CD8-positive, alpha-beta memory T cell (primary cell): ENCODE results near the gene PLA2G4B. TPM values are rescaled to one million over a fixed set of nuclear protein-coding genes. Genes with fewer than 3 reads are reported as not detected.

Source experiments
- CTCF ChIA-PET: fragments of 350-600 bp; sonication (Branson Sonifier 250); formaldehyde crosslinking; loops from one replicate; lab custom pipeline; 2021; ENCODE audit warnings: antibody characterized with exemption; lab: Charles Lee
- POLR2A ChIA-PET: fragments of 350-600 bp; sonication (Branson Sonifier 250); formaldehyde crosslinking; loops from one replicate; lab custom pipeline; 2021; ENCODE audit warnings: antibody characterized with exemption; lab: Charles Lee
- DNase-seq, 5 donors: peaks; one replicate each; pipeline versions ENCODE4 v3.0.0 to v3.0.0-alpha.2; 2020 to 2022; ENCODE audit warnings: mixed read lengths in 1 of 5
- H3K27ac ChIP-seq: one replicate; pipeline ENCODE4 v1.7.0; 2013; ENCODE audit warnings: low read depth, mild to moderate bottlenecking, low read length, moderate library complexity
- H3K27me3 ChIP-seq: 2 replicates; pipeline ENCODE4 v1.7.0; 2013; ENCODE audit warnings: low read length, mild to moderate bottlenecking; ENCODE audit not compliant: insufficient read depth, poor library complexity, severe bottlenecking
- H3K36me3 ChIP-seq: 2 replicates; pipeline ENCODE4 v1.7.0; 2013; ENCODE audit warnings: mild to moderate bottlenecking, low read length, moderate library complexity; ENCODE audit not compliant: insufficient read depth
- H3K4me1 ChIP-seq: 2 replicates; pipeline ENCODE4 v1.7.0; 2013; ENCODE audit warnings: mild to moderate bottlenecking, low read length, moderate library complexity; ENCODE audit not compliant: insufficient read depth
- H3K4me3 ChIP-seq: 2 replicates; pipeline ENCODE4 v1.7.0; 2013; ENCODE audit warnings: mild to moderate bottlenecking, low read length
- H3K9me3 ChIP-seq: 2 replicates; pipeline ENCODE4 v1.7.0; 2013; ENCODE audit warnings: mild to moderate bottlenecking, low read length
- H3K27ac Mint-ChIP-seq, 8 donors: one replicate each; pipeline ENCODE4 v1.8.0; 2020 to 2021; ENCODE audit warnings: mixed read lengths in 8 of 8, mild to moderate bottlenecking in 6 of 8, inconsistent platforms in 3 of 8, moderate library complexity in 3 of 8
- H3K27me3 Mint-ChIP-seq, 2 donors: one replicate each; pipeline ENCODE4 v1.8.0; 2020 to 2021; ENCODE audit warnings: mixed read lengths in 2 of 2, mild to moderate bottlenecking in 1 of 2, moderate library complexity in 1 of 2
- H3K36me3 Mint-ChIP-seq, 3 donors: one replicate each; pipeline ENCODE4 v1.8.0; 2020 to 2021; ENCODE audit warnings: mixed read lengths in 3 of 3, inconsistent platforms in 1 of 3, mild to moderate bottlenecking in 1 of 3
- H3K4me1 Mint-ChIP-seq, 3 donors: one replicate each; pipeline ENCODE4 v1.8.0; 2020 to 2021; ENCODE audit warnings: mixed read lengths in 3 of 3, inconsistent platforms in 1 of 3, mild to moderate bottlenecking in 1 of 3
- H3K4me3 Mint-ChIP-seq, 7 donors: one replicate each; pipeline ENCODE4 v1.8.0; 2020 to 2021; ENCODE audit warnings: mixed read lengths in 7 of 7, mild to moderate bottlenecking in 6 of 7, moderate library complexity in 4 of 7, inconsistent platforms in 2 of 7
- H3K9me3 Mint-ChIP-seq, 5 donors: one replicate each; pipeline ENCODE4 v1.8.0; 2020 to 2022; ENCODE audit warnings: mixed read lengths in 5 of 5, mild to moderate bottlenecking in 3 of 5, moderate library complexity in 2 of 5, inconsistent platforms in 1 of 5
- polyA plus RNA-seq: library from polyadenylated mRNA; unstranded; fragments of 300-500 nt; fragmentation: Illumina TruSeq; gene quantifications from one replicate; pipeline ENCODE4 v1.2.3, GENCODE V29; 2021
- total RNA-seq, 2 experiments: library from RNA; stranded (reverse); gene quantifications; one replicate each; pipeline ENCODE4 v1.2.3, GENCODE V29; 2021

Gene PLA2G4B
- total and polyA plus RNA-seq, 3 experiments from 2014 or later, result 3.1 to 6.8 (median 5.9) TPM

GRCh38 chr15:41853831-41854230, 15.2 kb downstream of the PLA2G4B start:
- H3K4me3 ChIP-seq, result no peak overlapping the region
- Mint-ChIP-seq H3K9me3 (no peaks in the 10 kb centered on the region), H3K27me3 (peaks cover 0 to 2% of the 10 kb centered on the region in 2 donors), H3K27ac (no peak overlapping the region), H3K4me1 (no peaks in the 10 kb centered on the region), H3K36me3 (peaks cover 0 to 2% (median 0%) of the 10 kb centered on the region in 3 donors), H3K4me3 (no peak overlapping the region)
- ChIA-PET POLR2A (no interaction called here), CTCF (no interaction called here)
- no peaks in the 10 kb centered on the region for H3K9me3 ChIP-seq
- no peaks in the 10 kb centered on the region for H3K36me3 ChIP-seq
- DNase-seq, result no peak
- H3K27ac ChIP-seq, result no peak overlapping the region
- H3K4me1 ChIP-seq, result no peaks in the 10 kb centered on the region
- H3K27me3 ChIP-seq, result no peaks in the 10 kb centered on the region

- no peak for DNase-seq
- H3K36me3 Mint-ChIP-seq, result no peaks in the 10 kb centered on the region
- ChIA-PET POLR2A (no interaction called here), CTCF (no interaction called here)
- H3K4me3 Mint-ChIP-seq, result no peak overlapping the region
- Histone ChIP-seq H3K27me3 (no peaks in the 10 kb centered on the region), H3K27ac (no peak overlapping the region), H3K9me3 (no peaks in the 10 kb centered on the region), H3K4me1 (no peaks in the 10 kb centered on the region), H3K4me3 (no peak overlapping the region), H3K36me3 (no peaks in the 10 kb centered on the region)
- H3K27me3 Mint-ChIP-seq, result peaks cover 0 to 2% of the 10 kb centered on the region in 2 donors
- no peaks in the 10 kb centered on the region for H3K9me3 Mint-ChIP-seq
- H3K27ac Mint-ChIP-seq, result no peak overlapping the region
- H3K4me1 Mint-ChIP-seq, result no peaks in the 10 kb centered on the region
Measured at GRCh38 chr15:41854443-41854842, 15.8 kb downstream of the PLA2G4B start.

GRCh38 chr15:41855261-41855961, 16.8 kb downstream of the PLA2G4B start:
- no peaks in the 10 kb centered on the region for H3K9me3 ChIP-seq
- CTCF ChIA-PET, result no interaction called here
- no peaks in the 10 kb centered on the region for H3K36me3 ChIP-seq
- Mint-ChIP-seq H3K4me3 (no peak overlapping the region), H3K9me3 (no peaks in the 10 kb centered on the region), H3K4me1 (peaks cover 0 to 4% (median 2%) of the 10 kb centered on the region in 3 donors), H3K27ac (no peak overlapping the region), H3K27me3 (peaks cover 0 to 2% of the 10 kb centered on the region in 2 donors), H3K36me3 (no peaks in the 10 kb centered on the region)
- H3K4me3 ChIP-seq, result no peak overlapping the region
- no peaks in the 10 kb centered on the region for H3K27me3 ChIP-seq
- no peaks in the 10 kb centered on the region for H3K4me1 ChIP-seq
- POLR2A ChIA-PET, result no interaction called here
- H3K27ac ChIP-seq, result no peak overlapping the region
- DNase-seq, result no peak

GRCh38 chr15:41856262-41856661, 17.6 kb downstream of the PLA2G4B start:
- POLR2A ChIA-PET, result no interaction called here
- CTCF ChIA-PET, result no interaction called here
- Mint-ChIP-seq H3K36me3 (no peaks in the 10 kb centered on the region), H3K4me3 (no peak overlapping the region), H3K4me1 (peaks cover 0 to 4% (median 2%) of the 10 kb centered on the region in 3 donors), H3K27ac (peak overlapping the region in 1 of 8 donors; percentile 41), H3K27me3 (peaks cover 0 to 2% of the 10 kb centered on the region in 2 donors), H3K9me3 (no peaks in the 10 kb centered on the region)
- no peaks in the 10 kb centered on the region for H3K9me3 ChIP-seq
- H3K27me3 ChIP-seq, result no peaks in the 10 kb centered on the region
- no peaks in the 10 kb centered on the region for H3K4me1 ChIP-seq
- H3K36me3 ChIP-seq, result no peaks in the 10 kb centered on the region
- H3K4me3 ChIP-seq, result no peak overlapping the region
- no peak for DNase-seq
- H3K27ac ChIP-seq, result no peak overlapping the region

- H3K27me3 ChIP-seq, result no peaks in the 10 kb centered on the region
- Mint-ChIP-seq H3K4me3 (no peak overlapping the region), H3K27me3 (peaks cover 0 to 2% of the 10 kb centered on the region in 2 donors)
Measured at GRCh38 chr15:41856716-41857115, 18.1 kb downstream of the PLA2G4B start.

GRCh38 chr15:41857316-41857715, 18.7 kb downstream of the PLA2G4B start:
- H3K9me3 Mint-ChIP-seq, result no peaks in the 10 kb centered on the region
- H3K36me3 Mint-ChIP-seq, result no peaks in the 10 kb centered on the region
- CTCF ChIA-PET, result no interaction called here
- peaks cover 0 to 4% (median 2%) of the 10 kb centered on the region in 3 donors for H3K4me1 Mint-ChIP-seq
- H3K27me3 Mint-ChIP-seq, result peaks cover 0 to 2% of the 10 kb centered on the region in 2 donors
- no peaks in the 10 kb centered on the region for H3K4me1 ChIP-seq
- H3K27me3 ChIP-seq, result no peaks in the 10 kb centered on the region
- no peaks in the 10 kb centered on the region for H3K9me3 ChIP-seq
- POLR2A ChIA-PET, result no interaction called here
- no peaks in the 10 kb centered on the region for H3K36me3 ChIP-seq
- H3K4me3 ChIP-seq, result no peak overlapping the region
- H3K27ac ChIP-seq, result no peak overlapping the region
- no peak overlapping the region for H3K27ac Mint-ChIP-seq
- H3K4me3 Mint-ChIP-seq, result no peak overlapping the region
- DNase-seq, result no peak

More at GRCh38 chr15:41856716-41857115, 18.1 kb downstream of the PLA2G4B start:
- H3K4me3 ChIP-seq, result no peak overlapping the region
- no peak overlapping the region for H3K27ac Mint-ChIP-seq
- DNase-seq, result no peak
- no peaks in the 10 kb centered on the region for H3K36me3 ChIP-seq
- no peaks in the 10 kb centered on the region for H3K9me3 Mint-ChIP-seq
- no peak overlapping the region for H3K27ac ChIP-seq
- CTCF ChIA-PET, result no interaction called here
- POLR2A ChIA-PET, result no interaction called here
- H3K9me3 ChIP-seq, result no peaks in the 10 kb centered on the region
- no peaks in the 10 kb centered on the region for H3K4me1 ChIP-seq
- no peaks in the 10 kb centered on the region for H3K36me3 Mint-ChIP-seq
- peaks cover 0 to 4% (median 2%) of the 10 kb centered on the region in 3 donors for H3K4me1 Mint-ChIP-seq

GRCh38 chr15:41858756-41859155, 20.1 kb downstream of the PLA2G4B start:
- CTCF ChIA-PET, result interaction anchor here (0.7 kb wide), 1 partner anchor 46 kb away, joined by 3 read pairs; no protein-coding TSS in a partner anchor
- Histone ChIP-seq H3K4me1 (no peaks in the 10 kb centered on the region), H3K4me3 (no peak overlapping the region), H3K27ac (no peak overlapping the region), H3K36me3 (no peaks in the 10 kb centered on the region), H3K27me3 (no peaks in the 10 kb centered on the region), H3K9me3 (no peaks in the 10 kb centered on the region)
- Mint-ChIP-seq H3K27me3 (peaks cover 0 to 2% of the 10 kb centered on the region in 2 donors), H3K4me3 (no peak overlapping the region), H3K9me3 (no peaks in the 10 kb centered on the region), H3K4me1 (peaks cover 5 to 9% (median 6%) of the 10 kb centered on the region in 3 donors), H3K27ac (no peak overlapping the region), H3K36me3 (no peaks in the 10 kb centered on the region)
- POLR2A ChIA-PET, result interaction anchor here (0.6 kb wide), 1 partner anchor 296 kb away, joined by 5 read pairs; no protein-coding TSS in a partner anchor
- no peak for DNase-seq

GRCh38 chr15:41860049-41860828, 21.6 kb downstream of the PLA2G4B start:
- ChIA-PET CTCF (no interaction called here), POLR2A (no interaction called here)
- H3K27ac Mint-ChIP-seq, result no peak overlapping the region
- H3K36me3 Mint-ChIP-seq, result no peaks in the 10 kb centered on the region
- peaks cover 11 to 14% (median 11%) of the 10 kb centered on the region in 3 donors for H3K4me1 Mint-ChIP-seq
- Histone ChIP-seq H3K4me1 (no peaks in the 10 kb centered on the region), H3K36me3 (no peaks in the 10 kb centered on the region), H3K27me3 (no peaks in the 10 kb centered on the region), H3K27ac (no peak overlapping the region), H3K9me3 (no peaks in the 10 kb centered on the region), H3K4me3 (no peak overlapping the region)
- DNase-seq, result no peak
- H3K9me3 Mint-ChIP-seq, result no peaks in the 10 kb centered on the region
- peaks cover 0 to 2% of the 10 kb centered on the region in 2 donors for H3K27me3 Mint-ChIP-seq
- H3K4me3 Mint-ChIP-seq, result no peak overlapping the region
